Activated CD4-positive, alpha-beta T cell treated with anti-CD3 and anti-CD28 coated beads, Interleukin-10, Interleukin-2, amounts not matched to agents 100 ng/mL and 50 ng/mL, durations not matched to agents 16 hours and 8 hours (primary cell): ENCODE data around the gene PRKCE.

ENCODE experiments used
- DNase-seq: peaks from one replicate; pipeline ENCODE4 v3.0.0-alpha.2; 2020

Gene PRKCE

GRCh38 chr2:46032996-46033395 lies 381.5 kb downstream of the PRKCE start:
- DNase-seq = peak; percentile 94

DNA sequence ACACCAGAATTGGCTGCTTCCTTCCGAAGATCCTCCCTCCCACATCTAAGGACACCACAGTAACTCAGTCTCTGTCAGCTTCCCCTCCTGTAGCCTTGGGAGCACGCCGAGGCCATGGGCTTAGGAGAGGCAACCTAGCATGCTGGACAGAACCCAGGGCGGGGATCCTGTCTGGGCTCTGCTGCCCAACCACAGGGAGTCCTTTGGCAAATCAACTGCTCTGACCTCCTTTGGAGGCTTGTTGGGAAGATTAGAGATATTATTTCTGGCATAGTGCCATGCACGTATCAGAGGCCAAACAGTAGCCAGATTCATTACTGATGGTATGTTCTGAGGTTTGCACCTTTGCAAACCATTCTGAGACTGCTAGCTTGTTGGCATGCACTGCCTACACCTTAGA lies 383.1 kb downstream of the PRKCE start:
- no peak for DNase-seq

DNA sequence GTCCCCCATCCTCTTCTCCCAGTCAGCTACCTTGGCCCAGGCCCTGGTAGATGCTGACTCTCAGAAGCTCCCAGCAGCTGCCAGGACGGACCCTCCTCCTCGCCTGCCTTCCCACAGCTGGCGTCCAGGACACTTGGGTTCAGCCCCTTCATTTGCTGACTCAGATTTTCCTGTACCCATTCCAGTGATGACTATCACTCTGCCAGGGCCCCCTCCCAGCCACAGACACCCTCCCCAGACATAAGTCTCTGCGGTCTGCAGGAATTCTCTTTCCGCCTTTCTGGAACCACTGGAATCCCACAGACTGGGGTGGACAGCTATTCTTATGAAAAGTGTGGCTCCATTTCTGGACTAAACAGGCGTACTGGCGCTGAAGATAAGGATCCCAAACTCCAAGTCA lies 385.5 kb downstream of the PRKCE start:
- no peak for DNase-seq

GRCh38 chr2:46039543-46040303 lies 388.2 kb downstream of the PRKCE start:
- DNase-seq = no peak

- peak; percentile 26 for DNase-seq
Observed at GRCh38 chr2:46040563-46041155, 389.2 kb downstream of the PRKCE start.

DNA sequence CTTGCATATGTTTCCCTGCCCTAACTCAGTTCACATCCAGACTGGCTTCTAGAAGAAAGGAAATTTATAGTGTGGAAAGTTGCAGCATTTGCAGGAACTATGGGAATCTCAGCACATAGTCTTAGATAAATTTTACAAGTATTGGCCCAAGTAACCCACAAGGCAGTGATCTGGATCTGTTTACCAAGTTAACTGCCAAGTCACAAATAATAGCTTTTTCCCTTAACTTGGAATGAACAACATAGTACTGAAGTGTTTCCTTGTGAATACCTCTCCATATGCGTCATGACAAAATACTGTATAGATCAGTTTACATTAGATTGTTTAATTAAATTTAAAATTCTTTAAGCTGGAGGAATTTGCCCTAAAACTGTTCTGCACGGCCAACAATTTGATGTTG lies 390.0 kb downstream of the PRKCE start:
- no peak for DNase-seq

- DNase-seq = no peak
Observed at GRCh38 chr2:46042207-46042637, 390.7 kb downstream of the PRKCE start.

DNA sequence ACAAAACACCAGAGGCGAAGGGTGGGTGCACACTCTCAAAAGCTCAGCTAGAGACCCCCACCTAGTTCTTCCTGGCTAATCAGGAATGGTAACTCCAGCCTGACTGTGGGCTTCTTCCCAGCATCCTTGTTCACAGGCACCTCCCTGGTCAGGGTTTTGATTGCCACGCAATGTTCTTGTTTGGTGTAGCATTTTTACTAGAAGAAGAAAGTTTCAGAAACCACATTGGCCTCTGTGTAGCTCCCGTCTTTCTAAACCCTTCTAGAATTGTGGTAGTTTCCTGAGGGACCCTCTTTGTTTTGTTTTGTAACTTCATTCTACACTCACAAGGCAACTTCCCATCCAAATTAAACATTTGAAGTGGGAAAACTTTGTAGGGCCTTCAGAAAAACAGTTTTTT lies 391.2 kb downstream of the PRKCE start:
- no peak for DNase-seq

DNA sequence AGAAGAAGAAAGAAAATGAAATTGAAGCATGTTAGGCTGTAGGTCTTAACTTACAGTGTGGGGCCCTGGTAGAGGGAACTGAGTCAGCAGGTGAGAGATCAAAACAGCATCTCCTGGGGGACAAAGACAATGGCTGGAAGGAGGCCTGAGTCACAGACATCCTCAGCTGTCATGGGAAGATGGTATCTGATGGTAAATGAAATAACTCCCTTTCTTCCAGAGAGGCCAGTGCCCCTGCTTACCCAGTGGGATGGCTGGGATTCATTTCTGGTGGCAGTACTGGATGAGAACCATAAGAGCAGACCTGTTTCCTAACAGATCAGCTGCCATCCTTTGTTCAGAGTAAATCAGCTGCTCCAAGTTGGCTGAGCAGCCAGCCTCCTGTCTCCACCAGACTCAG lies 394.4 kb downstream of the PRKCE start:
- peak; percentile 36 for DNase-seq

DNA sequence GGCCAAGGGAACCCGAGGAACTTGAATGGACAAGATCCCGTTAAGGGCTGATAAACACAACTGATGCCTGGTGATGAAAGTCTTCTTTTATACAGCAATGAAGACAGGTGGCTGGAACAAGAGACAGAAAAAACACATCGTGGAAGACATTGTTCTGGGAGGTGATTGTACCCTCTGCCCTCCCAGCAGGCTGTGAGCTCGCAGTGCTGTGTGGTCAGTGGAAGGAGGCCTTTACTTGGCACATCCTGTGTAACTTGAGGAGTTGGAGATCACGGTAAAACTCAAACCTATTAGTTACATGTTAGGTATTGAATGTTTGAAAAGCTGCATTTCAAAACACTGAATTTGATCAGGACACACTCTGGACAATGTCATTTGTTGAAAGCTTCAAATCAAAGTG lies 395.8 kb downstream of the PRKCE start:
- DNase-seq = no peak

DNA sequence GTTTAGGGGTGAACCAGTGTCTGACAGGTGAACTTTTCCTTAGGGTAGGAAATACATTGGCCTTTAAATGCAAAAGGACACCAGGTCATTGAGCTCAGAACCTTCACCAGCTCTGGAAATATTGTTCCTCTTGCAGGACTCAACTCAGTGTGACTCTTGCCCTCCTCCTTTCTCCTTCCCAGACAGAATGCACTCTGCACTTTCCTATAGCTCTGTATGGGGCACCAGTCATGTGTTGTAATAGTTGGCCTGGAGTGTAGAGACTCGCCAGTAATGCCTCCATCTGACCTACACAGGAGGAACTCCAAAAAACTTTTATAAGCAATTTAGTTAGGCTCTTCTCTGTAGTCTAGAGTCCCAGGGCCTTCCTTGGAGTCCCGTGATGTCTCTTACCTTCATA lies 397.2 kb downstream of the PRKCE start:
- no peak for DNase-seq

- no peak for DNase-seq
Observed at GRCh38 chr2:46050027-46050426, 398.6 kb downstream of the PRKCE start.

DNA sequence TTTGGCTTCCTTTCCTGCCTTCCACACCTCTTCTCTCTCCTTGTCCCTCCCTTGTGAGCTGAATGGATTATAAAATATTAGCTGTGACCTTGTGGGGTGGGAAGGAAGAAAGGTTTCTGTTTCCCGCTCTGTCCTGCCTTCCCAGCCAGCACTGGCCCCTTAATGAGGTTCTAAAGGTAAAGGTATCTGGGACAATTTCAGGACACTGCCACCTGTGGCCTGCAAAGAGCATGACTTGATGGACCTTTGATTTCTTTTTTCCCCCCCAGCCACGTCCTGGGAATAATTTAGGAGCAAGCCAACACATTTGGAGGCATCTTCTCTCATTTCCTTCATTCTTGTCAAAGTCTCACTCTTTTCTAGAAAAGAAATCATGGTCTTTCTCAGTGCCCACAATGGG lies 399.0 kb downstream of the PRKCE start:
- no peak for DNase-seq

GRCh38 chr2:46051085-46051484 lies 399.6 kb downstream of the PRKCE start:
- peak; percentile 51 for DNase-seq

DNA sequence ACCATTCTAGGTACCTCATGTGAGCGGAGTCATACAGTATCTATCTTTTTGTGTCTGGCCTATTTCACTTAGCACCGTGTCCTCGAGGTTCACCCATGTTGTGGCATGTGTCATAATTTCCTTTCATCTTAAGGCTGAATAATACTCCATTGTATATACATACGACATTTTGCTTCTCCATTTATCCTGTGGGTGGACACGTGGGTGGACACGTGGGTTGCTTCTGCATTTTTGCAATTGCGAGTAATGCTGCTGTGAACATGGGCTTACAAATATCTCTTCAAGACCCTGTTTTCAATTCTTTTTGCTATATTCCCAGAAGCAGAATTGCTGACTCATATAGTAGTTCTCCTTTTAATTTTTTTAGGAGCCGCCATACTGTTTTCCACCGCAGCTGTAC lies 402.1 kb downstream of the PRKCE start:
- no peak for DNase-seq

DNA sequence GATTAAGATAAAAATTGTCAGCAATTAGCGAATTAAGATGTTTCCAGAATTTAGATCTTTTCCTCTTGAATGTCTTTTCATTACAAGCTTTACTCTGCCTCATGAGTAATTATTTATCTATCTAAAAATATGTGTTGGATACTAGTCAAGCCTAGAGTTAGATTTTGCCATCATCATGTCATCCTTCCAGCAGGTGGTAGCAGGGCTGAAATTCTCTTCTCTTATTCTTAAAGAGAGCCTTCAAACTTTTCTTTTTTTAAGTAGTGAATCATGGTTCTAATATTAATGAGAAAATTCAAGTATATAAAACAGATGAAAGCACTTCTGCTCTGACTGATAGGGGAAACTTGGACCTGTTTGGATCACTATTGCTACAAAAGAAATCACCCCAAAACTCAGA lies 405.1 kb downstream of the PRKCE start:
- DNase-seq = no peak

DNA sequence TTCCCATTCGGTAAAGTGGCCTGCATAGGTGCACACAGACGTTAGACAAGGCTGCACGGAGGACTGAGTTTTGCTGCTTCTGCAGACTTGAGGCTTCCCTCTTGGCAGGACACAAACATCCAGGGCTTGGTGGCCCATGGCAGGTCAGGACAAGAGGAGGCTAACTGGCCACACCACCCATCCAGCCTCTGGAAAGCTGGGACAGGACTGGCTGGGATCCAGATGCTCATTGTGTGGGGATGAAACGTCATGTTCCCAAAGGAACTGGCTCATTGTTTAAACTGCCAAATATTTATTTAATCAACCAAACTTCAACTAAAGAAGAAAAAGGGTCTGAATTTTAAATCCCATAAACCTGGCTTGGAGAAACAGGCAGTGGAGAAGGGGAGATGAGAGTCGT lies 406.7 kb downstream of the PRKCE start:
- DNase-seq = no peak

GRCh38 chr2:46062637-46063412 lies 411.4 kb downstream of the PRKCE start:
- DNase-seq = peak; percentile 85

GRCh38 chr2:46064396-46064795 lies 412.9 kb downstream of the PRKCE start:
- DNase-seq = no peak

DNA sequence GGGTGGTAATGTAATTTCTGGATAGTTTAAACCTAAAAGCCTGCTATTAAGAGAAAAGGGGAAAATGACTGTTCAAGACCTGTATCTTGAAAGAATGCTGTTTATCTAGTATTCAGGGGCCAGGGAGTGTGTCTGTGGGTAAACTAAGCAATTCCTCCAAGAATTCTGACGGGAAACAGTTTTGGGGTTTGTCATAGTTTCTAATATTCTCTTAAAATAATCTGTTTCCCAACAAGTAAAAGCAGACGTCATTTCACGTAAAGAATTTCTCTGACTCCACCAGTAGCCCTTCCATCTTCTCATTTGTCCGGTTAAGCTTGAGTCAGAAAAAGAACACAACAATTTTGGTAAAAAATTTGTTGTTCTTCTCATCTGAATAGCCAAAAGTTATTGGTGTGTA lies 413.7 kb downstream of the PRKCE start:
- DNase-seq = no peak

DNA sequence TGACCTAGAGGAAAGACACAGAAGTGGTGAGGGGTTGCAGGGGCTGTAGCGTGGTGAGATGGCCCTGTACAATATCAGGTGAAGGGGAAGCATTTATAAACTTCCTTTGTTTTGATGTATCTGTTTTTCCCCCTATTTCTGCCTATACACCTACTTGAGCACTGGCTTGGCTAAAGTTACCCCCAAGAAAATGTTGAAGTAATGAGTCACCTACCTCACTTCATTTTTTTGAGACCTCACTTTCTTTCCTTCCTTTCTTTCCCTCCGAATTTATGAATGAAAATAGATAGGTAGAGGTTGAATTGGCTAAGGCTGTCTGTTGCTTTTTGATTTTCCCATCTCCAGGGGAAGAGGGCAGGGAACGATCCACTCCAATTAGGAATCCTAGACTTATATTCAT lies 414.6 kb downstream of the PRKCE start:
- no peak for DNase-seq

DNA sequence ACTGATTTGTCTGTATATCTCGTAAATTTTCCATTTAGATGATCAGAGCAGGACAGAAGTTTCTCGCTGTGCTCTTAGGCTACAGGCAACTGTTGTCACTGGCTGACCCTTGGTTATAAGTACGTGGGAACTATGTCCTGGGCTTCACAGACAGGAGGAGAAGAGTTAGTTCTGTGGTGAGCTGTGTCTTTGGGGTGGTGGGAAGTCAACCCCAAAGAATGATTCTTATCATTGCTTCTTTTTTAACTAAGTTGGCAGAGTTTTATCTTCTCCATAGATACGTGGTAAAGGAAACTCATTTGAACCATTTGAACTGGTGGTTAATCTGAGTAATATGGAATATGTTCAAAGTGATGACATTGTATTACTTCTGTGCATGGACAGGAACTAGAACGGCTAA lies 415.1 kb downstream of the PRKCE start:
- peak; percentile 50 for DNase-seq

GRCh38 chr2:46067062-46067461 lies 415.6 kb downstream of the PRKCE start:
- no peak for DNase-seq
